Measurements from ENCODE around the gene FAM222A.

Gene FAM222A

GRCh38 chr12:109713187-109714070 is at the start of gene FAM222A:
Gene FAM222A, plus strand, starts transcription at chr12:109713825. Its CDS starts 30,322 bp downstream, at chr12:109744147.
- no peak for FAIRE-seq

GRCh38 chr12:109664402-109664801 is 49.2 kb upstream of the FAM222A start:
- no peak for FAIRE-seq

- FAIRE-seq = no peak
These were observed 47.6 kb upstream of the FAM222A start for GRCh38 chr12:109666068-109666467.

- FAIRE-seq = no peak
These were observed 42.9 kb upstream of the FAM222A start for GRCh38 chr12:109670731-109671130.

DNA sequence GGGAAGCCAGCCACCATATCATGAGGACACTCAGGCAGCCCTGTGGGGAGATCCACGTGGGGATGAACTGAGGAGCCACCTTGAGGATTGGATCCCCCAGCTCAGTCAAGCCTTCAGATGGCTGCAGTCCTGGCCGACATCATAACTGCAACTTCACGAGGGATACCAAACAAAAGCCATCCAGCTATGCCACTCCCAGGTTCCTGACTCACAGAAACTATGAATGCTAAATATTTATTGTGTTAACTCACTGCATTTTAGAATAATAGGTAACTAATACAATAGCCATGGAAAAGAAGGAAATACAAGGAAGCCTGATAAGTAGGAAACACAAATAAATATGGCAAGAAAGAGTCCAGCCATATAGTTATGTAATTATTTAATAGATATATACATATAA is 42.1 kb upstream of the FAM222A start:
- no peak for FAIRE-seq

- FAIRE-seq = no peak
These were observed 40.2 kb upstream of the FAM222A start for GRCh38 chr12:109673379-109673778.

GRCh38 chr12:109673884-109674283 is 39.7 kb upstream of the FAM222A start:
- no peak for FAIRE-seq

GRCh38 chr12:109675411-109675810 is 38.2 kb upstream of the FAM222A start:
- no peak for FAIRE-seq

- no peak for FAIRE-seq
These were observed 36.3 kb upstream of the FAM222A start for GRCh38 chr12:109677279-109677691.

- no peak for FAIRE-seq
These were observed 34.9 kb upstream of the FAM222A start for GRCh38 chr12:109678719-109679118.

GRCh38 chr12:109679501-109680263 is 33.9 kb upstream of the FAM222A start:
- FAIRE-seq = peak; percentile 24

- no peak for FAIRE-seq
These were observed 33.2 kb upstream of the FAM222A start for GRCh38 chr12:109680264-109681005.

DNA sequence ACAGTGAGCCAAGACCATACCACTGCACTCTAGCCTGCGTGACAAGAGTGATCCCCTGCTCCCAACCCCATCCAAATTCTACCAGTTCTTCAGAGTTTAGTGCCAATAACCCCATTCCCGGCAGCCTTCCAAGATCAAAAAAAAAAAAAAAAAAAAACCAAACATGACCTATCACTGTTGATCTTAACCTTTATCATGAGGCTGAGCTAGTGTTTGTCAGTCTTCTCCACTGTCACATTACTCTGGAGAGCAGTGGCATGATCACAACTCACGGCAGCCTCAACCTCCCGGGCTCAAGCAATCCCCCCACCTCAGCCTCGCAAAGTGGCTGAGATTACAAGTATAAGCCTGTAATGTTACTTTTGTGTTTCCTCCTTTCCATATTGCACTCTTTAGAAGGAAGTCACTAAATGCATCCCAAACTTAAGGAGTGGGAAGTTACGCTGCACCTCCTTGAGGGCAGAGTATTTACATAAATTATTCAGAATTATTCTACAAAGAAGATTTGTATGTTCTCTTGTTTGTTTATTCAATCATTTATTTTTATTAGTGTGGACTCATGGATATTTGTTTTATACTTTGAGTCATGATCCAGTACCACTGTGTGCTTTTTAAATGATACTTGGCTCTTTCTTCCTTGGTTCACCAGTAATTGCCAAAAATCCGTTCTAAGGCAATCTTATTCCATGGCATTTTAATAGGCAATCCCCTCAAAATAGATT is 31.5 kb upstream of the FAM222A start:
- FAIRE-seq = no peak

DNA sequence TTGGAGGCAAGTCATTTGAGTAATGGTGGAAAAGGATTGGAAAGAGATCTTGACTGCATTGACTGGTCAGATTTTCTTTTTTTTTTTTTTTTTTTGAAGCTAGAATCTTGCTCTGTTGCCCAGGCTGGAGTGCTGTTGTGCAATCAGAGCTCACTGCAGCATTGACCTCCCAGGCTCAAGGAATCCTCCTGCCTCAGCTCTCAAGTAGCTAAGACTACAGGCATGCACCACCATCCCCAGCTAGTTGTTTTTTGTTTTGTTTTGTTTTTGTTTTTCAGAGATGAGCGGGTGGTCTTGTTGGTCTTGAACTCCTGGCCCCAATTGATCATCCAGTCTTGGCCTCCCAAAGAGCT is 30.9 kb upstream of the FAM222A start:
- no peak for FAIRE-seq

- no peak for FAIRE-seq
These were observed 30.3 kb upstream of the FAM222A start for GRCh38 chr12:109683316-109683715.

GRCh38 chr12:109685574-109686447 is 27.8 kb upstream of the FAM222A start:
- FAIRE-seq = no peak

DNA sequence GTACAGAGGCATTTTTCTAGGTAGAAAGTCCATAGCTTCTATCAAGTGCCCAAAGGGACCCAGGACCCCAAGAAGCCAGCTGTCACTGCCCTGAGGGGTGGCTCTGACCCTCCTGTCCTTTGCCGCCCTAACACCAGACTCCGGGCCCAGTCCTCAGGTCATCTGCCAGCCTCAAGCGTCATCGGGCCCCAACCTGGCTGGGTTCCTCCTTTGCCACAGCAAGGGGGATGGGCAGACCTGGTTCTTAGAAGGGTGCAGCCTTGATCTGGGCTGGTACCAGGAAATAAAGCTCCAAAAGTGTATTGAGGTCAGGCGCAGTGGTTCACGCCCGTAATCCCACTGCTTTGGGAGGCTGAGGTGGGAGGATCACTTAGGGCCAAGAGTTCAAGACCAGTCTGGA is 27.1 kb upstream of the FAM222A start:
- no peak for FAIRE-seq

GRCh38 chr12:109687250-109687649 is 26.4 kb upstream of the FAM222A start:
- FAIRE-seq = no peak

- no peak for FAIRE-seq
These were observed 24.2 kb upstream of the FAM222A start for GRCh38 chr12:109689426-109689825.

DNA sequence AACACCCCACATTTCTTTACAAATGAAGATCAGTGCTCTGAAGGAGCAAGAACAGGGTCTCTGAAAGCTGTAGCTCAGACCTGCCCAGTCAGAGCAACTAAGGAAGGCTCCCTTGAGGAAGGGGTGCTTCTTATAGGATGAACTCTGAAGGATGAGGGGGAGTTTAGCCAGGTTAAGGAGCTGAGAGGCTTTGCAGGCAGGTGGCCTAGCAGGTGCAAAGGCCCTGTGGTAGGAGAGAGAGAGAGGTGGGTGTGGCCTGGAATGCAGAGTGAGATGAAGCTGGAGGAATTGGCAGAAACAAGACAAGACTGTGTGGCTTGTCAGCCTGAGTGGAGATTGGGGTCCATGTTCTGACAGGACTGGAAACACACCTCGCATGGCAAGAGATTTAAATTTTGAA is 20.5 kb upstream of the FAM222A start:
- FAIRE-seq = no peak
